Measurements from ENCODE around the gene LITAF. TPM values are rescaled to one million over a fixed set of nuclear protein-coding genes. Genes with fewer than 3 reads are reported as not detected.

The LITAF gene
- total and polyA plus RNA-seq, 4 donors, result 5.2 to 65.2 (median 36.0) TPM

DNA sequence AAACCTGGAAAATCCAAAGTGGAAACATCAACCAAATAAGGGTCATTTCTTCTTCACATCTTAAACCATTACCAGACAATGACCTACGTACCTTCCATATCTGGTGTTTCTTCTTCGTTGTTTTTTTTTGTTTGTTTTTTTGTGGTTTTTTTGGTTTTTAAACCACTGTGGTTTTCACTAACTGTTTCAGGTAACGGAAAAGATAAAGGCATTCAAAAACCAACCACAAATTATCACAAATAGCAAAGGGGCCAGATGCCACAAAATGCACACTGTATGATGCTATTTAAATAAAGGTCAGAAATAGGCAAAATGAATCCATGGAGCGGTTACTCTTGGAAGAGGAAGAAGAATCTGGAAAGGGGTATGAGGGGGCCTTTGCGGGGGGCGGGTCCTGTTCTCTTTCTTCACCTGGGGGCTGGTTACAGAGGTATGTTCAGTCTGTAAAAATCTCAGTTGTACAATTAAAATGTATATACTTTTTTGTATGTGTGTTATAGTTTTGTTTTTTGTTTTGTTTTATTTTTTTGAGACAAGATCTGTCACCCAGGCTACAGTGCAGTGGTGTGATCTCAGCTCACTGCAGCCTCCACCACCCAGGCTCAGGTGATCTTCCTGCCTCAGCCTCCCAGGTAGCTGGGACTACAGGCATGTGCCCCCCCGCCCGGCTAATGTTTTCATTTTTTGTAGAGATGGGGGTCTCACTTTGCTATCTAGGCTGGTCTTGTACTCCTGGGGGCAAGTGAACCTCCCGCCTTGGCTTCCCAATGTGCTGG is 29.6 kb downstream of the LITAF start:
- H3K27ac ChIP-seq (ENCODE audit: low read depth in 1 of 2, low read length in 2 of 2), result no peak overlapping the region
- H3K4me3 ChIP-seq (ENCODE audit: low read depth in 1 of 3, low read length in 3 of 3), result no peak overlapping the region
- DNase-seq (ENCODE audit: low spot score), result no peak

DNA sequence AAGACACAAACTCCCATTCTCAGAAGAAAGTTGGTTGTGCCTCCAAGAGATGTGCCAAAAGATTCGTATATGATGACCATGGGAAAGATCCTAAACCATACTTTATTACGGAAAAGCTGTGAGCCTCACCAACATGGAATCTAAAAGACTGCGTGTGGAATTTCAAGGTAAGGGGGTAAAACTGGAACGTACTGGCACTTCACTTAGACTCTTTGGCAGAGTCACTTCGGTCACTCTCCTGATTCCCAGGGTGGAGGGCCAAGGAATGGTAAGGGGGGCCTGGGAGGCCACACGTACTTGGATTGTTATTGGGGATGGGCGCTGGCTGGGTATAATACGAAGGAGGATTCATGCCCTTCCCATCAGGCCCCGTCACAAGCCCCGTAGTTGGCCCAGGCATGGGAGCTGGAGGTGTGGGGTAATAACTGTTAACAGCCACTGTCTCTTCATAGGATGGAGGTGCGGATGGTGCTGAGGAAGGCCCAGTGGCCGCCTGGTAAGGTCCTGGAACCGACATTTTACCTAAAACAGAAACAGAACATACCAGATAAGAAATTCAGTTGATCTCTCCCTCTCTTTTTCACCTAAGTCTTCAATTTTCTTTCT is 30.4 kb downstream of the LITAF start:
- peaks cover 2 to 17% (median 9%) of the 10 kb centered on the region in 4 donors for H3K4me1 ChIP-seq (ENCODE audit: control insufficient read depth in 4 of 4, insufficient read depth in 4 of 4, low read length in 3 of 4)
- peaks cover 5 to 13% (median 9%) of the 10 kb centered on the region in 4 donors for H3K36me3 ChIP-seq (ENCODE audit: control insufficient read depth in 4 of 4, insufficient read depth in 3 of 4, low read depth in 1 of 4, low read length in 3 of 4)
- H3K27ac ChIP-seq (ENCODE audit: low read depth in 1 of 2, low read length in 2 of 2), result no peak overlapping the region
- 98% methylated on average over 13 of the region's 13 CpGs for WGBS
- TF ChIP-seq RAD21 (IDR thresholded peaks at IDR 0.05) (no peak), HNF4A (conservative IDR thresholded peaks at IDR 0.05) (no peak), TAF1 (conservative IDR thresholded peaks at IDR 0.05) (no peak), HNF4G (IDR thresholded peaks at IDR 0.05) (no peak), SP1 (IDR thresholded peaks at IDR 0.05) (no peak), GABPA (IDR thresholded peaks at IDR 0.05 in 1 of 2, conservative IDR thresholded peaks at IDR 0.05 in 1 of 2) (no peak), NR2F2 (IDR thresholded peaks at IDR 0.05) (no peak), RXRA (IDR thresholded peaks at IDR 0.05) (no peak)
- TF ChIP-seq, protein P1, sequence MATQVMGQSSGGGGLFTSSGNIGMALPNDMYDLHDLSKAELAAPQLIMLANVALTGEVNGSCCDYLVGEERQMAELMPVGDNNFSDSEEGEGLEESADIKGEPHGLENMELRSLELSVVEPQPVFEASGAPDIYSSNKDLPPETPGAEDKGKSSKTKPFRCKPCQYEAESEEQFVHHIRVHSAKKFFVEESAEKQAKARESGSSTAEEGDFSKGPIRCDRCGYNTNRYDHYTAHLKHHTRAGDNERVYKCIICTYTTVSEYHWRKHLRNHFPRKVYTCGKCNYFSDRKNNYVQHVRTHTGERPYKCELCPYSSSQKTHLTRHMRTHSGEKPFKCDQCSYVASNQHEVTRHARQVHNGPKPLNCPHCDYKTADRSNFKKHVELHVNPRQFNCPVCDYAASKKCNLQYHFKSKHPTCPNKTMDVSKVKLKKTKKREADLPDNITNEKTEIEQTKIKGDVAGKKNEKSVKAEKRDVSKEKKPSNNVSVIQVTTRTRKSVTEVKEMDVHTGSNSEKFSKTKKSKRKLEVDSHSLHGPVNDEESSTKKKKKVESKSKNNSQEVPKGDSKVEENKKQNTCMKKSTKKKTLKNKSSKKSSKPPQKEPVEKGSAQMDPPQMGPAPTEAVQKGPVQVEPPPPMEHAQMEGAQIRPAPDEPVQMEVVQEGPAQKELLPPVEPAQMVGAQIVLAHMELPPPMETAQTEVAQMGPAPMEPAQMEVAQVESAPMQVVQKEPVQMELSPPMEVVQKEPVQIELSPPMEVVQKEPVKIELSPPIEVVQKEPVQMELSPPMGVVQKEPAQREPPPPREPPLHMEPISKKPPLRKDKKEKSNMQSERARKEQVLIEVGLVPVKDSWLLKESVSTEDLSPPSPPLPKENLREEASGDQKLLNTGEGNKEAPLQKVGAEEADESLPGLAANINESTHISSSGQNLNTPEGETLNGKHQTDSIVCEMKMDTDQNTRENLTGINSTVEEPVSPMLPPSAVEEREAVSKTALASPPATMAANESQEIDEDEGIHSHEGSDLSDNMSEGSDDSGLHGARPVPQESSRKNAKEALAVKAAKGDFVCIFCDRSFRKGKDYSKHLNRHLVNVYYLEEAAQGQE (IDR thresholded peaks at IDR 0.05), result no peak
- DNase-seq (ENCODE audit: low spot score), result no peak
- H3K9ac ChIP-seq (ENCODE audit: low read depth in 1 of 2, low read length in 2 of 2), result no peak overlapping the region
- no peaks in the 10 kb centered on the region for H3K27me3 ChIP-seq (ENCODE audit: control insufficient read depth in 4 of 4, insufficient read depth in 4 of 4, low read length in 3 of 4)
- H3K9me3 ChIP-seq (ENCODE audit: control insufficient read depth in 4 of 4, low read length in 3 of 4), result peaks cover 0 to 2% (median 0%) of the 10 kb centered on the region in 4 donors
- H3K4me3 ChIP-seq (ENCODE audit: low read depth in 1 of 3, low read length in 3 of 3), result no peak overlapping the region

More for the DNA sequence above, 29.6 kb downstream of the LITAF start:
- Histone ChIP-seq H3K9me3 (ENCODE audit: control insufficient read depth in 4 of 4, low read length in 3 of 4) (peaks cover 0 to 2% (median 0%) of the 10 kb centered on the region in 4 donors), H3K4me1 (ENCODE audit: control insufficient read depth in 4 of 4, insufficient read depth in 4 of 4, low read length in 3 of 4) (peaks cover 2 to 16% (median 8%) of the 10 kb centered on the region in 4 donors), H3K36me3 (ENCODE audit: control insufficient read depth in 4 of 4, insufficient read depth in 3 of 4, low read depth in 1 of 4, low read length in 3 of 4) (peaks cover 5 to 13% (median 7%) of the 10 kb centered on the region in 4 donors), H3K27me3 (ENCODE audit: control insufficient read depth in 4 of 4, insufficient read depth in 4 of 4, low read length in 3 of 4) (no peaks in the 10 kb centered on the region), H3K9ac (ENCODE audit: low read depth in 1 of 2, low read length in 2 of 2) (no peak overlapping the region)
- no peak for TF ChIP-seq HNF4G (IDR thresholded peaks at IDR 0.05)
- TF ChIP-seq, protein P2, sequence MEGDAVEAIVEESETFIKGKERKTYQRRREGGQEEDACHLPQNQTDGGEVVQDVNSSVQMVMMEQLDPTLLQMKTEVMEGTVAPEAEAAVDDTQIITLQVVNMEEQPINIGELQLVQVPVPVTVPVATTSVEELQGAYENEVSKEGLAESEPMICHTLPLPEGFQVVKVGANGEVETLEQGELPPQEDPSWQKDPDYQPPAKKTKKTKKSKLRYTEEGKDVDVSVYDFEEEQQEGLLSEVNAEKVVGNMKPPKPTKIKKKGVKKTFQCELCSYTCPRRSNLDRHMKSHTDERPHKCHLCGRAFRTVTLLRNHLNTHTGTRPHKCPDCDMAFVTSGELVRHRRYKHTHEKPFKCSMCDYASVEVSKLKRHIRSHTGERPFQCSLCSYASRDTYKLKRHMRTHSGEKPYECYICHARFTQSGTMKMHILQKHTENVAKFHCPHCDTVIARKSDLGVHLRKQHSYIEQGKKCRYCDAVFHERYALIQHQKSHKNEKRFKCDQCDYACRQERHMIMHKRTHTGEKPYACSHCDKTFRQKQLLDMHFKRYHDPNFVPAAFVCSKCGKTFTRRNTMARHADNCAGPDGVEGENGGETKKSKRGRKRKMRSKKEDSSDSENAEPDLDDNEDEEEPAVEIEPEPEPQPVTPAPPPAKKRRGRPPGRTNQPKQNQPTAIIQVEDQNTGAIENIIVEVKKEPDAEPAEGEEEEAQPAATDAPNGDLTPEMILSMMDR (IDR thresholded peaks at IDR 0.05; ENCODE audit: low read depth, low read length, missing input control), result no peak
- TF ChIP-seq SP1 (IDR thresholded peaks at IDR 0.05), result no peak
- TF ChIP-seq FOXA1 (IDR thresholded peaks at IDR 0.05), result no peak
- TF ChIP-seq HNF4A (conservative IDR thresholded peaks at IDR 0.05), result no peak
- no peak for TF ChIP-seq TAF1 (conservative IDR thresholded peaks at IDR 0.05)
- TF ChIP-seq, protein P3, sequence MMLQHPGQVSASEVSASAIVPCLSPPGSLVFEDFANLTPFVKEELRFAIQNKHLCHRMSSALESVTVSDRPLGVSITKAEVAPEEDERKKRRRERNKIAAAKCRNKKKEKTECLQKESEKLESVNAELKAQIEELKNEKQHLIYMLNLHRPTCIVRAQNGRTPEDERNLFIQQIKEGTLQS (IDR thresholded peaks at IDR 0.05), result no peak
- TF ChIP-seq, protein P4, sequence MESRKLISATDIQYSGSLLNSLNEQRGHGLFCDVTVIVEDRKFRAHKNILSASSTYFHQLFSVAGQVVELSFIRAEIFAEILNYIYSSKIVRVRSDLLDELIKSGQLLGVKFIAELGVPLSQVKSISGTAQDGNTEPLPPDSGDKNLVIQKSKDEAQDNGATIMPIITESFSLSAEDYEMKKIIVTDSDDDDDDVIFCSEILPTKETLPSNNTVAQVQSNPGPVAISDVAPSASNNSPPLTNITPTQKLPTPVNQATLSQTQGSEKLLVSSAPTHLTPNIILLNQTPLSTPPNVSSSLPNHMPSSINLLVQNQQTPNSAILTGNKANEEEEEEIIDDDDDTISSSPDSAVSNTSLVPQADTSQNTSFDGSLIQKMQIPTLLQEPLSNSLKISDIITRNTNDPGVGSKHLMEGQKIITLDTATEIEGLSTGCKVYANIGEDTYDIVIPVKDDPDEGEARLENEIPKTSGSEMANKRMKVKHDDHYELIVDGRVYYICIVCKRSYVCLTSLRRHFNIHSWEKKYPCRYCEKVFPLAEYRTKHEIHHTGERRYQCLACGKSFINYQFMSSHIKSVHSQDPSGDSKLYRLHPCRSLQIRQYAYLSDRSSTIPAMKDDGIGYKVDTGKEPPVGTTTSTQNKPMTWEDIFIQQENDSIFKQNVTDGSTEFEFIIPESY (IDR thresholded peaks at IDR 0.05), result no peak
- TF ChIP-seq RAD21 (IDR thresholded peaks at IDR 0.05), result no peak
- TF ChIP-seq NR2F2 (IDR thresholded peaks at IDR 0.05), result no peak
- 82% methylated on average over 9 of the region's 9 CpGs for WGBS
